Endothelial cell of umbilical vein (primary cell): ENCODE results near the gene CXCL6.

Experiments
- CTCF ChIP-seq, 2 donors: IDR thresholded peaks; 1 replicate in 1 of 2; 2 replicates in 1 of 2; pipeline ENCODE4 v1.5.1; 2011; ENCODE audit warnings: low read length in 2 of 2, mild to moderate bottlenecking in 2 of 2, moderate library complexity in 2 of 2, control low read depth in 1 of 2, inconsistent platforms in 1 of 2, low read depth in 1 of 2; ENCODE audit not compliant: insufficient read depth in 1 of 2; ENCODE audit errors: extremely low read depth in 1 of 2
- EZH2 ChIP-seq: IDR thresholded peaks from 2 replicates; pipeline ENCODE4 v1.6.1; 2012; ENCODE audit warnings: borderline replicate concordance, low read depth, mild to moderate bottlenecking, moderate library complexity, low read length, inconsistent platforms; ENCODE audit not compliant: severe bottlenecking
- JUN ChIP-seq: IDR thresholded peaks from 2 replicates; pipeline ENCODE4 v1.6.1; 2011; ENCODE audit warnings: borderline replicate concordance, low read depth; ENCODE audit not compliant: insufficient read length, insufficient read depth
- POLR2A ChIP-seq: IDR thresholded peaks from 2 replicates; pipeline ENCODE4 v1.6.1; 2012; ENCODE audit warnings: low read depth, mild to moderate bottlenecking, control low read depth, low read length
- POLR2AphosphoS5 ChIP-seq: IDR thresholded peaks from 2 replicates; pipeline ENCODE4 v1.6.1; 2012; ENCODE audit warnings: low read depth, mild to moderate bottlenecking, control low read depth, low read length, moderate library complexity; ENCODE audit not compliant: insufficient read depth

DNA sequence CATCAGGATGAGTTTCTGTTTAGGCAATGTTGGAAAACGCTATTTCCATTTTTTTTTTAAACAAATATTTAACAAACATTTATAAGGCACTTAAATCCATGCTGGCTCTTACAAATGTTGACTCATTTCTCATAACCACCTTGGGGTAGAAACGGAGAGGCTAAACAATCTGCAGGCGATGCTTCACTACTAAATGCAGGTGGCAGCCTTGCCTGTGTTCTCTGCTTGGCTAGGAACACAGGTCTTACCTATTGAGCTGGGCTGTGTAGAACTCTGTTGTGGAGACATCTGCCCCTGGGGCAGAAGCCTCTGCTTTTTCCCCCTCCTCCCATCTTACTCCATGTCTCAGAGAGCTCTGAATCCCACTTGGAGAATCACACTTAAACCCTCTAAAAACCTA lies 31.3 kb downstream of the CXCL6 start:
- TF ChIP-seq CTCF (IDR thresholded peaks at IDR 0.05; ENCODE audit: extremely low read depth in 1 of 2, insufficient read depth in 1 of 2, low read depth in 1 of 2, low read length in 2 of 2) (no peak), EZH2 (no peak), POLR2A (no peak), POLR2AphosphoS5 (no peak), JUN (no peak)
